ENCODE measurements around the gene IQSEC2.
A peak's percentile ranks its signal among the peaks of the same experiment; 100 is the strongest.

IQSEC2 gene

DNA sequence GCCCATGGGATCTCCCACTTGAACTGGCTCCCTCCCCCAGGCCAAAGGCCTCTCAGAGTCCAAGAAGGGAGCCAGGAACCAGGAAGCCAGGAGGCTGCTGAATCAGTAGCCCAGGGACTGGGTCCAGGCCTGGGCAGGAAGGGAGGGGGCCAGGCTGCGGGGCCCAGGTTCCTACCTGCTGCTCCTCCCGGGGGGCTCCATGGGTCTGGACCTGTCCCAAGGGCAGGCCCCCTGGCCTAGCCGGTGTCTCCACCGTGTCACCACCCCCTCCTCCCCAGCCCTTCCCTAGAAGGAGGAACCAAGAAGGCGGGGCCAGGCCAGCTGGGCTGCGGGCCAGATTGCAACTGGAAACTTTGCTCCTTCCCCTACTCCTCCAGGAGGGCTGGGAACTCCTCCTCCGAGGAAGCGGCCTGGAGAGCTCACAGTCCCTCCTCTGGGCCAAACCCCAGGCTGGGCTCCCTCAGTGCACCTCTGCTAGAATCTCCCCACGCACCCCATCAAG lies at the start of gene IQSEC2:
Gene IQSEC2 (minus strand): TSS at position 264 of the 502 bp plus-strand sequence.
- peak; percentile 89 for DNase-seq (ENCODE audit: low spot score)

DNA sequence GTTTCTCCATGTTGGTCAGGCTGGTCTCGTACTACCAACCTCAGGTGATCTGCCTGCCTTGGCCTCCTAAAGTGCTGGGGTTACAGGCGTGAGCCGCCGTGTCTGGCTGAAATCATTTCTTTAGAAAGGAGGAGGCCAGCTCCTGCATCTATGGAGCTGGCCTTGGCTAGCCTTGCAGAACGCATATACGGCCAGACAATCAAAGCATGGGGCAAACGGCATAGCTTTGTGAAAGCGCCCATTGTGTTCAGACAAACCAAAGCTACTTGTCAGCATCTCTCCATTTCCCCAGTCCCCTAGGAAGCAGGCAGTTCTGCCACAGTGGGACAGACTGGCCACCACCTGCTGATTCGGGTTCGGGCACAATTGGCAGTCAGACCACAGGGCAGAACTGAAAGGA lies 48.9 kb upstream of the IQSEC2 start:
- DNase-seq (ENCODE audit: low spot score) = no peak

DNA sequence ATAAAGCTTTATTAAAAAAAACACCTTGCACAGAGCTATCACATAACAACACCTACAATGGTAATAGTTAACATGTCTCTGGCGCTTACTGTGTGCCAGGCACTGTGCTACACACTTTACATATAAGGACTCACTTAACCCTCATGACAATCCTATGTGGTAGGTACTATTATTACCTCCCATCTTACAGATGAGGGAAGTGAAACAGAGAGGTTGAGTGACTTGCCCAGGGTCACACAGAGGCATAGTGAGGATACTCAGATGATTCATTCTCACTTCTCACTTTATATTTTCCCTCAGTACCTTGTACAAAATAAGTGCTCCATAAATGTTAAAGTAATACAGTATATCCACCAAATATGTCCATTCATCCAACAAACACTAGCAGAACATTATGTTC lies 43.4 kb upstream of the IQSEC2 start:
- DNase-seq (ENCODE audit: low spot score) = no peak

GRCh38 chrX:53324085-53324484 lies 42.7 kb upstream of the IQSEC2 start:
- DNase-seq (ENCODE audit: low spot score) = no peak

- no peak for DNase-seq (ENCODE audit: low spot score)
These were observed 41.8 kb upstream of the IQSEC2 start for GRCh38 chrX:53323196-53323595.

- no peak for DNase-seq (ENCODE audit: low spot score)
These were observed 40.6 kb upstream of the IQSEC2 start for GRCh38 chrX:53321943-53322497.

GRCh38 chrX:53321230-53321942 lies 40.0 kb upstream of the IQSEC2 start:
- no peak for DNase-seq (ENCODE audit: low spot score)

- DNase-seq (ENCODE audit: low spot score) = no peak
These were observed 39.3 kb upstream of the IQSEC2 start for GRCh38 chrX:53320543-53321229.

- DNase-seq (ENCODE audit: low spot score) = no peak
These were observed 38.5 kb upstream of the IQSEC2 start for GRCh38 chrX:53319614-53320542.

GRCh38 chrX:53318766-53319353 lies 37.5 kb upstream of the IQSEC2 start:
- no peak for DNase-seq (ENCODE audit: low spot score)

GRCh38 chrX:53317365-53318069 lies 36.1 kb upstream of the IQSEC2 start:
- peak; percentile 75 for DNase-seq (ENCODE audit: low spot score)

GRCh38 chrX:53316860-53317237 lies 35.5 kb upstream of the IQSEC2 start:
- DNase-seq (ENCODE audit: low spot score) = no peak

DNA sequence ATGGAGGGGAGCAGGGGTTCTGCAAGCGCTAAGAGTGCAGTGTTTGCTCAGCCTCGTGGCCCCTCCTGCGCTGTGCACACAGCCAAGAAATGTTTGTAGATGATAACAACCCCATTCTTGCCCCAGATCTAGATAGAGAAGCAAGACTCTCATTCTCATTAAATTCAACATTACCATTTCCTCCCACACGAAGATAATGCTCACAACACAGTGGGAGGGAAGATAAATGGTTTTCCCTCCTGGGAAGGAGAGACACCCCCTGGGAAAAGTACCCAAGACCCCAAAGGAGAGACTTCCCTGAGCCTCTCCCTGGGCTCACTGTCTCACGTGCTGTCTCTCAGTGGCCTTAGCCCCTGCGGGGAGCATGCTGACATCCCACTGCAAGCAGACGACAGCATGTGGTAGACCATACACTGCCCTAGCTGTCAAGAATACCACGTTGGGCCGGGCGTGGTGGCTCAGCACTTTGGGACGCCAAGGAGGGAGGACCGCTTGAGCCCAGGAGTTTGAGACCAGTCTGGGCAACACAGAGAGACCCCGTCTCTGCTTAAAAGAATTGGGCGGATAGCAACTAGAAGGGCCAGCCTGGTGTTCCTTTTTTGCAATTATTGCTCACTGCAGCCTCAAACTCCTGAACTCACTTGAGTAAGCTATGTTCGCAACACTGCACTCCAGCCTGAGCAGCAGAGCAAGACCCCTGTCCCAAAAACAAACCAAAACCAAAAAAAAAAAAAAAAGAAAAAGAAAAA lies 34.9 kb upstream of the IQSEC2 start:
- no peak for DNase-seq (ENCODE audit: low spot score)

DNA sequence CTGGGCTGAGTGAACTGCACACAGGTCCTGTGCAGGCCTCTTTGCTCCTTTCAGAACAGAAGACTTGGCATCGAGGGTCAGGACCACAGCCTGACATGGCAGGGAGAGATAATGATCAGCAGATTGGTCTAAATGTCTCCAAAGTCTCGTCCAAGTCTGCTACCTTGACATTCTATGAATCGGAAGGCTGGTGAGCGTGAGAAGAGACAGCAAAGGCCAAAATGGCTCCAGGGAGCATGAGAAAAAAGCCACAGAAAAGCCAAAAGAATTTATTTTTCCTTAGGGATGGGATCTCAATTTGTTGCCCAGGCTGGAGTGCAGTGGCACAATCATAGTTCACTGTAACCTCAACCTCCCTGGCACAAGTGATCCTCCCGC lies 32.3 kb upstream of the IQSEC2 start:
- no peak for DNase-seq (ENCODE audit: low spot score)

GRCh38 chrX:53312946-53313727 lies 31.8 kb upstream of the IQSEC2 start:
- DNase-seq (ENCODE audit: low spot score) = no peak

DNA sequence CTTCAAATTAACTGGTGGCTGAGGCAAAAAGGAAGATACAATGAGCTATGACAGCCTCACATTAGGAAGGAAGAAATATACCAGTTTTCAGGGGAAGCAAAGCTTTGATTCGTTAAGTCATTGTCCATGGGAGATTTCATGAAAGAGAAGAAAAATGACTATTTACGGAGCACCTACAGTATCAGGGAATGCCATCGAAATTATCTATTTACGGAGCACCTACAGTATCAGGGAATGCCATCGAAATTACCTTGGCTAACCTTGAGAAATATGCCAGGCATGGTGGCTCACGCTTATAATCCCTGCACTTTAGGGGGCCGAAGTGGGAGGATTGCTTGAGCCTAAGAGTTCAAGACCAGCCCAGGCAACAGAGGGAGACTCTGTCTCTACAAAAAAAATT lies 28.5 kb upstream of the IQSEC2 start:
- no peak for DNase-seq (ENCODE audit: low spot score)

DNA sequence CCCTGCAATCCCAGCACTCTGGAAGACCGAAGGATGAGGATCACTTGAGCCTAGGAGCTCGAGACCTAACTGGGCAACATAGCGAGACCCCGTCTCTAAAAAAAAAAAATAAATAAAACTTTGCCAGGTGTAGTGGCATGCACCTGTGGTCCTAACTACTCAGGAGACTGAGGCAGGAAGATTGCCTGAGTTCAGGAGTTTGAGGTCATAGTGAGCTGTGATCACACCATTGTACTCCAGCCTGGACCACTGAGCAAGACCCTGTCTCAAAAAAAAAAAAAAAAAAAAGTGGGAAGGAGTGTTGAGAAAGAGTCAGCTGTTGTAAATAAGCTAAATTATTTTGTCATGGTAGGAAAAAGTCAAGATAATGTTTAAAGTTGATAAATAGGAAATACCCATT lies 27.5 kb upstream of the IQSEC2 start:
- no peak for DNase-seq (ENCODE audit: low spot score)

- DNase-seq (ENCODE audit: low spot score) = no peak
These were observed 24.9 kb upstream of the IQSEC2 start for GRCh38 chrX:53305996-53306937.

All from left forelimb (tissue), 1 donor.